Gastroesophageal sphincter (tissue), 3 donors: Measurements from ENCODE around the gene CLIP4.

Source experiments
- CTCF ChIP-seq, 4 experiments: fragments of 200-600 bp in 2 of 4; fragments of 450-650 bp in 2 of 4; sonication (generic) in 1 of 4; IDR thresholded peaks; one replicate each; pipeline ENCODE4 v1.5.1; 2017 to 2019; ENCODE audit warnings: antibody characterized with exemption in 4 of 4, mild to moderate bottlenecking in 2 of 4, moderate library complexity in 2 of 4
- POLR2AphosphoS5 ChIP-seq: sonication (generic); formaldehyde crosslinking; IDR thresholded peaks from one replicate; pipeline ENCODE4 v1.6.1; 2017; ENCODE audit warnings: antibody characterized with exemption

GRCh38 chr2:29139152-29139551, 23.9 kb downstream of the CLIP4 start:
- TF ChIP-seq CTCF (IDR thresholded peaks at IDR 0.05) (no peak), POLR2AphosphoS5 (no peak)
